Gastrocnemius medialis (tissue), 4 donors: ENCODE results near the gene GTF2I.
"Not testable (repeated sequence)": the region's sequence is repeated elsewhere in the genome, so short reads cannot be mapped to it uniquely, and the experiment has no call there.

Source experiments
- POLR2A ChIP-seq, 2 donors: fragments of 450-650 bp; IDR thresholded peaks; one replicate each; pipeline ENCODE4 v1.6.1; 2017; ENCODE audit warnings: antibody characterized with exemption in 2 of 2, mild to moderate bottlenecking in 2 of 2, moderate library complexity in 2 of 2
- TF ChIP-seq, protein P1 (sequence below), 5 experiments: fragments of 450-650 bp in 3 of 5; fragments of 200-600 bp in 2 of 5; sonication (generic) in 2 of 5; IDR thresholded peaks in 4 of 5; conservative IDR thresholded peaks in 1 of 5; 1 replicate in 4 of 5; 2 replicates in 1 of 5; pipeline ENCODE4 v1.5.1; 2016 to 2019; ENCODE audit warnings: antibody characterized with exemption in 5 of 5, mild to moderate bottlenecking in 3 of 5, moderate library complexity in 3 of 5

DNA sequence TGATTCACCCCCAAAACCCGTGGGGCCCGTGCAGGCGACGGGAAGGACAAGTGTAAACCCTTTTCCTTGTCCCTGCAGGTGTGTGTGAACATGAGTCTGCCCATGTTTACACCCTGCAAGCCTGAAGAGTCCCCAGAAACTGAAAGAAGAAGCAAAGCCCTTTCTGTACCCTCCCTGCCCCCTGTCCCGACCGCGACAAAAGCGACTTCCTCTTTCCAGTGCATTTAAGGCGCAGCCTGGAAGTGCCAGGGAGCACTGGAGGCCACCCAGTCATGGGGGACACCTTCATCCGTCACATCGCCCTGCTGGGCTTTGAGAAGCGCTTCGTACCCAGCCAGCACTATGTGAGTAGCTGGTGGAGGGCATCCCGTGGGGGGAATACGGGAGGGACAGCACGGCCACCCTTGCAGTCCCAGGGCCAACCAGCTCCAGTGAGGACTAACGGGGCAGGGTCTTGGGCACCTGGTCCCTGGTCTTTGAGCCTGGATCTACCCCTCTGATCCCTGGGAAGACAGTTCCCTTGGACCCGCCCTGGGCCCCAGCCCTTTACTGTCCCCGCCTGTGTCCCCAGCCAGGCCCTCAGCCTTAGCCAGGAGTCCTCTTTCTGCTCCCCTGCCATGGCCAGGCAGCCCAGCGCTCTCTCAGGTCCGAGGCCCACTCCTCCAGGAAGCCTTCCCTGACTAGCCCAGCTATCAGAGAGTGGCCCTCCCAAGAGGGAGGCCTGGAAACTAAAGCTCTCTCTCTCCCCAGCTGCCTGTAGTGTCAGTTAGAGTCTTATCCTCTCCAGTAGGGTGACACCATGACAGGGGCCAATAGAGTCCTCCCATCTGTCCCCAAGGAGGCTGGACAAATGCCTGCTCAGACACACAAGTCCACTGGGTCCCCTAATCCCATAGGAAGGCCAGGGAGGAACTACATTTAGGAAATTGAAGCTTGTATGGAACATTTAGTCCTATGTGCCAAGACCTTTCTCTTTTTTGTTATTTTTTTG is 116.5 kb downstream of the GTF2I start, which contains the start of gene NCF1:
- not testable (repeated sequence) for TF ChIP-seq POLR2A (IDR thresholded peaks at IDR 0.05)
- TF ChIP-seq, protein P1, sequence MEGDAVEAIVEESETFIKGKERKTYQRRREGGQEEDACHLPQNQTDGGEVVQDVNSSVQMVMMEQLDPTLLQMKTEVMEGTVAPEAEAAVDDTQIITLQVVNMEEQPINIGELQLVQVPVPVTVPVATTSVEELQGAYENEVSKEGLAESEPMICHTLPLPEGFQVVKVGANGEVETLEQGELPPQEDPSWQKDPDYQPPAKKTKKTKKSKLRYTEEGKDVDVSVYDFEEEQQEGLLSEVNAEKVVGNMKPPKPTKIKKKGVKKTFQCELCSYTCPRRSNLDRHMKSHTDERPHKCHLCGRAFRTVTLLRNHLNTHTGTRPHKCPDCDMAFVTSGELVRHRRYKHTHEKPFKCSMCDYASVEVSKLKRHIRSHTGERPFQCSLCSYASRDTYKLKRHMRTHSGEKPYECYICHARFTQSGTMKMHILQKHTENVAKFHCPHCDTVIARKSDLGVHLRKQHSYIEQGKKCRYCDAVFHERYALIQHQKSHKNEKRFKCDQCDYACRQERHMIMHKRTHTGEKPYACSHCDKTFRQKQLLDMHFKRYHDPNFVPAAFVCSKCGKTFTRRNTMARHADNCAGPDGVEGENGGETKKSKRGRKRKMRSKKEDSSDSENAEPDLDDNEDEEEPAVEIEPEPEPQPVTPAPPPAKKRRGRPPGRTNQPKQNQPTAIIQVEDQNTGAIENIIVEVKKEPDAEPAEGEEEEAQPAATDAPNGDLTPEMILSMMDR (IDR thresholded peaks at IDR 0.05 in 4 of 5, conservative IDR thresholded peaks at IDR 0.05 in 1 of 5) = not testable (repeated sequence)
